GM18507 (cell line): Measurements from ENCODE around the gene SH3TC1.
A peak's percentile ranks its signal among the peaks of the same experiment; 100 is the strongest.

ENCODE experiments used
- DNase-seq: peaks from one replicate; pipeline ENCODE4 v3.0.0; 2011; ENCODE audit warnings: low read depth; ENCODE audit not compliant: insufficient read length; ENCODE audit errors: extremely low spot score
- FAIRE-seq: peaks from 2 replicates; lab custom pipeline; 2011; peaks lifted over from hg19 to GRCh38; lab: Jason Lieb, UNC

Gene SH3TC1

GRCh38 chr4:8236106-8236919 is 37.2 kb downstream of the SH3TC1 start:
- no peak for FAIRE-seq

GRCh38 chr4:8236920-8237195 is 37.8 kb downstream of the SH3TC1 start:
- no peak for DNase-seq
- FAIRE-seq = no peak

More at GRCh38 chr4:8236106-8236919, 37.2 kb downstream of the SH3TC1 start:
- no peak for DNase-seq

- FAIRE-seq = no peak
- DNase-seq = no peak
Measured at GRCh38 chr4:8237256-8237989, 38.3 kb downstream of the SH3TC1 start.

GRCh38 chr4:8238036-8238511 is 39.0 kb downstream of the SH3TC1 start:
- DNase-seq = no peak
- no peak for FAIRE-seq

- DNase-seq (no peak), FAIRE-seq (no peak)
Measured at GRCh38 chr4:8238515-8239053, 39.5 kb downstream of the SH3TC1 start.

- FAIRE-seq = no peak
- no peak for DNase-seq
Measured at GRCh38 chr4:8239226-8239625, 40.1 kb downstream of the SH3TC1 start.

- no peak for DNase-seq
- no peak for FAIRE-seq
Measured at GRCh38 chr4:8239661-8240060, 40.6 kb downstream of the SH3TC1 start.

GRCh38 chr4:8240211-8241041 is 41.3 kb downstream of the SH3TC1 start:
- FAIRE-seq = no peak

GRCh38 chr4:8241211-8241779 is 42.2 kb downstream of the SH3TC1 start:
- no peak for FAIRE-seq

More at GRCh38 chr4:8240211-8241041, 41.3 kb downstream of the SH3TC1 start:
- DNase-seq = no peak

GRCh38 chr4:8241895-8242696 is 43.0 kb downstream of the SH3TC1 start:
- FAIRE-seq (peak; percentile 66), DNase-seq (peak; percentile 78)

More at GRCh38 chr4:8241211-8241779, 42.2 kb downstream of the SH3TC1 start:
- DNase-seq = no peak

- FAIRE-seq (no peak), DNase-seq (no peak)
Measured at GRCh38 chr4:8242782-8243560, 43.9 kb downstream of the SH3TC1 start.

- FAIRE-seq (no peak), DNase-seq (no peak)
Measured at GRCh38 chr4:8244001-8244757, 45.1 kb downstream of the SH3TC1 start.

GRCh38 chr4:8244931-8245460 is 45.9 kb downstream of the SH3TC1 start:
- FAIRE-seq (no peak), DNase-seq (no peak)

- DNase-seq = no peak
- FAIRE-seq = no peak
Measured at GRCh38 chr4:8245884-8246833, 47.1 kb downstream of the SH3TC1 start.

GRCh38 chr4:8247047-8247930 is 48.2 kb downstream of the SH3TC1 start:
- FAIRE-seq = no peak
- DNase-seq = no peak
